Stimulated activated CD4-positive, alpha-beta T cell treated with anti-CD3 and anti-CD28 coated beads, Interleukin-1b, Interleukin-23, amount 100 ng/mL, for 24 hours (primary cell): ENCODE data around the gene CTSS.
A peak's percentile ranks its signal among the peaks of the same experiment; 100 is the strongest.
"Not testable (repeated sequence)": the region's sequence is repeated elsewhere in the genome, so short reads cannot be mapped to it uniquely, and the experiment has no call there.

Experiments
- DNase-seq, 4 experiments: peaks; one replicate each; pipeline ENCODE4 v3.0.0-alpha.2; 2020; ENCODE audit warnings: low read depth in 4 of 4, low spot score in 1 of 4

CTSS gene

GRCh38 chr1:150775931-150776505 is 10.4 kb upstream of the CTSS start:
- DNase-seq: not testable (repeated sequence)

GRCh38 chr1:150775276-150775675 is 9.7 kb upstream of the CTSS start:
- DNase-seq: no peak

GRCh38 chr1:150772326-150772725 is 6.7 kb upstream of the CTSS start:
- no peak for DNase-seq

GRCh38 chr1:150767704-150768103 is 2.1 kb upstream of the CTSS start:
- not testable (repeated sequence) for DNase-seq

DNA sequence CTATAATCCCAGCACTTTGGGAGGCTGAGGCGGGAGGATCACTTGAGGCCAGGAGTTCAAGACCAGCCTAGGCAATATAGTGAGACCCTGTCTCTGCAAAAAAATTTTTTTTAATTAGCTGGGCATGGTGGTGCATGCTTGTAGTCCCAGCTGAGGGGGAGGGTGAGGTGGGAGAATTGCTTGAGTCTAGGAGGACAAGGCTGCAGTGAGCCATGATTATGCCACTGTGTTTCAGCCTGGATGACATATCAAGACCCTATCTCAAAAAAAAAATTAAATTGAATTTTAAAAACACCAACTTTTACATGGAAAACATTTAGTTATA is 361 bp upstream of the CTSS start:
- DNase-seq: not testable (repeated sequence)

GRCh38 chr1:150764617-150765101 is 919 bp downstream of the CTSS start:
- DNase-seq: no peak

DNA sequence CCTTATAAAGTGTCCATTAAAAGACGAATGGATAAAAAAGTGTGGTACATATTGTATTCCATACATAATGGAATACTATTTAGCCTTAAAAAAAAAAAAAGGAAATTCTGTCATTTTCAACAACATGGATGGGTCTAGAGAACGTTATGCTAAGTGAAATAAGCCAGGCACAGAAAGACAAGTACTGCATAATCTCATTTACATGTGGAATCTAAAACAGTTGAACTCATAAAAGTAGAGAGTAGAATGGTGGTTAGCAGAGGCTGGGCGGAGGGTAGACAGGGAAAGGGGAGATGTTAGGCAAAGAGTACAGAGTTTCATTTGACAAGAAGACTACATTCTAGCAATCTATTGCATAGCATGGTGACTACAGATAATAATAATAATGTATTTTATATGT is 2.6 kb downstream of the CTSS start:
- no peak for DNase-seq

GRCh38 chr1:150762552-150762951 is 3.0 kb downstream of the CTSS start:
- no peak for DNase-seq

- DNase-seq: no peak
Observed at GRCh38 chr1:150761801-150762200, 3.8 kb downstream of the CTSS start.

DNA sequence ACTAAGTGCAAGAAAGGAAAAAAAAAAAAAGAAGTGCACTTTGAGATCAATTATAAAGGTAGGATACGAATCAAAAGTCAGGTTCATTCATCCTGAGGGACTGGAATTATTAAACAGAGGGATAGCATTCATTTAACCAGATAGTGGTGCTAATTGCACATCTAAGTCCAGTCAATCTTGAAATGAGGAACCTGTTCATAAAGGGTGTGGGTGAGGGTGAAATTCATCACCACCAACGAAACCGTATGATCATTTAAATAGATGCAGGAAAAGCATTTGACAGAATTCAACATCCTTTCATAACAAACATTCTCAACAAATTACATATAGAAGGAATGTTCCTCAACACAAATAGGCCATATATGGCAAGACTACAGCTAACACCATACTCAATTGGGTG is 5.6 kb downstream of the CTSS start:
- no peak for DNase-seq

DNA sequence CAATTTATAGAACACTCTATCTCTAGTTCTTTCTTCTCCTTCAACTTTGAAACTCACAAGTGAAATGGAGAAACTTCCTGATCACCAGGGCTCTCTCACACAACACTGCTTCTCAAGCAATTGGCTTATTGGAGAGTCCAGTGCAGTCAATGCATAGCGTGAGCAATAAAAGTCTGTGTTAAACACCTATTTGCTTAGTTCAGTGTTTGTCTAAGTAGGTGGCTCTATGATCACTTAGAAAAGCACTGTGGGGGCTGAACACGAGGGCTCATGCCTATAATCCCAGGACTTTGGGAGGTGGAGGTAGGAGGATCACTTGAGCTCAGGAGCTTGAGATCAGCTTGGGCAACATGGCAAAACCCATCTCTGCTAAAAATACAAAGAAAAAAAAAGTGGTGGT is 12.2 kb downstream of the CTSS start:
- no peak for DNase-seq

DNA sequence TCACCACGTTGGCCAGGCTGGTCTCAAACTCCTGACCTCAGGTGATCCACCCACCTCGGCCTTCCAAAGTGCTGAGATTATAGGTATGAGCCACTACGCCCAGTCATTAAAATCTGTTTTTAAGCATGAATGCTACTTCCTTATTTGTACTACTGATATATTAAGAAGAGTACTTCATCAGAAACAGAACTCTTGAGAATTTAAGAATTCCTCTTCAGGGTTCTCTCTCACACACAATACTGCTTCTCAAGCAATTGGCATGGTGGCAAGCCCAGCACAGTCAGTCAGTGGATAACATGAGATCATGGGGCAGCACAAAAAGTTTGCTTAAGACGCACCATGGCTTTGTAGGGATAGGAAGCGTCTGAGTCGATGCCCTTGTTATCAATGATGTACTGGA is 14.1 kb downstream of the CTSS start:
- DNase-seq: no peak

- no peak for DNase-seq
Observed at GRCh38 chr1:150749720-150750311, 15.8 kb downstream of the CTSS start.

GRCh38 chr1:150748878-150749719 is 16.5 kb downstream of the CTSS start:
- no peak for DNase-seq

DNA sequence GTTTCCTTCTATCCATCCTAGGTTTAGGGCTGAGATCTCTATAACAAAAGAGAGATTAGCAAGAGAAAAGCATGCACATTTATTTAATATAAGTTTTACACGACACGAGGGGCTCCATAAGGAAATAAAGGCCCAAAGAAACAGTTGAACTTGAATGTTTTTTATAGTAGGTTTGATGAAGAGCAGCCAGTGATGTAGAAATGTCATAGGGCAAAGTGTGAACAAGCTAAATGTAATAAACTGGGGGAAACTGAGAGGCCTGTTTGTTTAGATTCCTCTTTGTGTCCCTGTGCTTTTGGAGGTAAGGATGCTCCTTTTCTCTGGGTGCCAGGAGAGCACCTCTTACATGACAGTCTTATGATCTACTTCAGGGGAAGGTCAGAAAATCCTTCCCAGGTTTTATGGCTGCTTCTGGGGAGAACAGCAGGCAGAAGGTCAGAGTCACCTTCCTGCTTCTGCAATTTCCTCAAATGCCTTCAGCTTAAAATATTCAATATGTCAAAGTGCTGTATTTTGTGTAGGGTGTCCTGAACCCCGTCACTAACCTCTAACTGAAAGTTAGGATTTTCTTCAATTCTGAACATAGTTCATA is 35.4 kb downstream of the CTSS start:
- no peak for DNase-seq

- DNase-seq: no peak
Observed at GRCh38 chr1:150724336-150724735, 41.2 kb downstream of the CTSS start.

DNA sequence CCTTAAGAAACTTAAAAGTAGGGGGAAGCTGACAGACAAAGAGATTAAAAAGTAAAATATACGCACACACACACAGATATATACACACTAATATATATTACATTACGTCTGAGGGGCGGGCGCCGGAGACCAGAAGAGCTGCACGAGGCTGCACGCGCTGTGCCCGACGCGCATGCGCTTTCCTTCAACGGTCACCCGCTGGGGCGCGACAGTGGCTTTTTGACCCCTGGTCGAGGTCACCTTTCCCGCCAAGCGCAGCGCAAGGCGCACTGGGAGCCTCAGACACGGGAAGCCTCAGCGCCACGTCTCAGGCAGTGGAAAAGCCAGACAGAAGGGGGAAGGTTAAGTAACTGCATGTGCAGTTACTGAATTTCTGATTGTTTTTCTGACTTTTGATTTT is 44.9 kb downstream of the CTSS start, which contains the start of gene HORMAD1:
Gene HORMAD1 (minus strand): TSS at position 193 of the 400 bp plus-strand sequence. CDS start 1,390 bp downstream, outside the sequence.
- no peak for DNase-seq

- DNase-seq: no peak
Observed at GRCh38 chr1:150720098-150720497, 45.5 kb downstream of the CTSS start.

DNA sequence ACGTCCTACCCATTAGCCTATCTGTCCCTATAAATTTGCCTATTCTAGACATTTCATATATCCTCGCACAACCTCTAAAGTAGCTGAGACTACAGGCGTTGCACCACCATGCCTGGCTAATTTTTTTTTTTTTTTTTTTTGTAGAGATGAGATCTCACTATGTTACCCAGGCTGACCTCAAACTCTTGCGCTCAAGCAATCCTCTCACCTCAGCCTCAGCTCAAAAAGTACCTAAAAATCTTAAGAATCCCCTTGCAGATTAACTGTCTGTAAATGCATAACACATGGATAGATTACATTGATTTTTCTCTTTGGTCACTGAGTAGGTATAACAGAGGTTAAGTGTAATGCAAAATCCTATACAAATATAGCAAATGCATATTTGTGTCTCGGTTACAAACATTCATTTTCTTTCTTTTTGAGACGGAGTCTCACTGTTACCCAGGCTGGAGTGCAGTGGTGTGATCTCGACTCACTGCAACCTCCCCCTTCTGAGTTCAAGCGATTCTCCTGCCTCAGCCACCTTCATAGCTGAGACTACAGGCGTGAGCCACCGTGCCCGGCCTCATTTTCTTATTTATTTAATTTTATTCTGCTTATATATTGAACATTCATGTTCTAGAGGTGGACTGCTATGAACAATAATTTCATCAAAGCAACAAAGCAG is 47.2 kb downstream of the CTSS start:
- DNase-seq: no peak

GRCh38 chr1:150709031-150709430 is 56.5 kb downstream of the CTSS start:
- not testable (repeated sequence) for DNase-seq

DNA sequence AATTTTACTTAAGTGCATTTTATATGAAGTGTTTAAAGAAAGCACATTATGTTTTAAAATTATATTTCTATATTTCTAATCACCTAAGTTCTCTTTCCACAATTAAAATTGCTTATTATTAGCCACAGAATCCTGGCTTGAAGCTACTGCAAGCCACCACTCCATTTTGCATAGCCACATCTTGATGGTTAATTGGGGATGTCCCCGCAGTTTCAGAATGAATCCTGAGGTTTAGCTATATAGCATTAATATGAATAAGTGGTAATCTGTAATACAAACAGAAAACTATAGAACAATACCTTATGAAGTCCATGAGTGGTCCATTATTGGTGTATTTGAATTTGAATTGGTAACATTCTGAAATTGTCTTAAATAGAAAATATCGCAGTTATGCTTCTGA is 57.0 kb downstream of the CTSS start:
- peak in 1 of 4 experiments; percentile 14 for DNase-seq
